ENCODE data around the gene RNF220.

RNF220 gene

DNA sequence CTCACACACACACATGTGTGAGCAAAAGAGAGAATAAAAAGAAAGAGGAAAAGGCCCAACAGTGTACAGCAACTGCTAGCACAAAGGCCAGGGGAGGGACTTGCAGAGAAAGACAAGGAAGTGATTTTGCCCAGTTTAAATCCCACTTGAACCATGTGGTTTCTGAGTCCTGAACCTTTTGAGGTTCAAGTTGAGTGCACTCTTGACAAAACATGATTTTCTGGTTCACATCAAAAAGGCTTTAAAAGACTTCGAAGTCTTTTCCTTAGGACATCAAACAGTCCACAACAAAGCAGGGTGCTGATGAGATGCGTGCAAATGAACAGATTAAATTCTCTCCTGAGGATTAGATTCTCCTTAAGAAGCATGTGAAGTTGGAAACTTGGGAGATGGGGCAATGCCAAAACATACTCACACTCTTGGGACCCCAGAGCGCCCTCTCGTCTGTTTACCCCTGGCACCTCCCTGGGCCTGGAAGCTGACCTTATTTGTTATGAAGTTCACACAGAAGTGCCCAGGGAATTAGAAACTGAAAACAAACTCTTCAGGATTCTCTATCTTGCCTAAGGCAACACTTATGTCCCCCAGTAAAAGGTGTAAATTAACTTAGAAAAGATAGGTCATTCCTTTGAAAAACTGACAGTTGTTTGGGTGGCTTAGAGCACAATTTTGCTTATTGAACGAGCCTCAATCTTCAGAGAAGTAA, 31.5 kb downstream of the RNF220 start:
- DNase-seq: no peak

DNA sequence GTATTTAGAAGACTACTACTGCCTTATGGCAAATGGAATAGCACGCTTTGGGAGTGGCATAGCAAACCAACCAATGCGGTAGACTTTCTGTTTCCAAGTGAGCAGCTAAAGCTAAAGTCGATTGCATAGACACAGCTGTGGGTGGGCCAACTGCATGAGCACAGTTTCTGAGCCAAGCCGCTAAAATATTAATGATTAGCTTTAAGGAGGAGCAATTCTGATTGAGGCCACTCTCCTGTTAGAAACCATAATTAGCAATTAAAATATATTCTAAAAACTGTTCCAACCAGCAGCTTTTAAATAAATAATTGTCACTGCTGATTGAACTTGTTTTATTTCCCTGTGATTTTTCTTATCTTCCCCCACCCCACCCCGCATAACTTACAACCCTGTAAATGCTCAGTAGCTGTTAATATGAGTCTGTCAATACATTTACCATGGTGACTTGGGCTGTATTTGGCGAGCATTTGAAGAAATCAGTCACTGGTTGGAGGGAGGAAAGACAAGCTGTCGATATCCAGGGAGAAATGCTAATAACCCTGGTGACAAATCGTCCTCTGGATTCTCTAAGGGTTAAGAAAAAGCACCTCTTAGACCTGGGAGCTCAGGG, 32.2 kb downstream of the RNF220 start:
- DNase-seq: no peak

DNA sequence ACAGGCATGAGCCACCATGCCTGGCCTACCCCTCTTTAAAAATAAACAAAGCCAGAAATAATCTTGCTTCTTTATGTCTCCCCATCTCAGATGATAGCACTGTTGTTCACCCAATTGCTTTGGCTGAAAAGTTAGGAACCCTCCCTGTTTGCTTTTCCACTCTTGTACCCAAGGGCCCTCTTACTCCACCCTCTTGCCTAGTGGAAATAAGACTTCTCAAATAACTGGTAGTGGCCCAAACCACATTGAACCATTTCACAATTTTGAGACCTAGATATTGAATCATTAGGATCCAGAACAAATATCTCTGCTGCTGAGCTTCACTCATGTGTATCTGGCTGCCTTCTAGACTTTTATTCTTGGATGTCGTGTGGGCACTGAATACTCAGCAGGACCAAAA, 37.7 kb downstream of the RNF220 start:
- no peak for DNase-seq

DNA sequence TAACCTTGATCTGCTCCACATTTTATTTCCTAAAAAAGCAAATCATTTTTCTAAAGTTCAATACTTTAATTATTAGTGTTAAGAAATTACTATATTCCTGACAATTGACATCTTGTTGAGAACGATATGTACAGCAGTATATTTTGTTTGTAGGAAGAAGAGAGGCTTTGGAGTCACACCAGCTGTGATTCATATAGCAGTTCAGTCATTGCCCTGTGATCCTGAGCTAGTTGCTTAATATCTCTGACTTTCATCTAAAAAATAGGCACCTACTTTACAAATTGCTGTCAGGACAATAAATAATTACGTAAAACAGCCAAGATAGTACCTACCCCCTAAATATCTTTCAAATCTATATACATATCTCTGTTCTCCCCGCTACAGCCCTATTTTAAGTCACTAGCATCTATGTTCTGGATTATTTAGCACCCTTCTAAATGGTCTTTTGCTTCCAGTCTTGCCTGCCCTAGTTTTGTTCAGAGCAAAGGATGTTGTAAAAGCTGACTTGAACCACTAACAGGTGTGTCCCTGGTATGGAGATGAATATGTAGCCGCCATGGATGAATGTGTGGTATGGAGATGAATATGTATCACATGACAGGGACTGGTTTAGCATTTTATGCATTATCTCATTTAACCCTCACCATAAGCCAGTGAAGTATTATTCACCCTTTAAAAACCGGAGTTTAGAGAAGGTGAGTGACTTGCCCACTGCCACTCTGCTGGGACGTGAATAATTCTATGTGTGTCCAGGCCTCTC, 42.2 kb downstream of the RNF220 start:
- DNase-seq: no peak

DNA sequence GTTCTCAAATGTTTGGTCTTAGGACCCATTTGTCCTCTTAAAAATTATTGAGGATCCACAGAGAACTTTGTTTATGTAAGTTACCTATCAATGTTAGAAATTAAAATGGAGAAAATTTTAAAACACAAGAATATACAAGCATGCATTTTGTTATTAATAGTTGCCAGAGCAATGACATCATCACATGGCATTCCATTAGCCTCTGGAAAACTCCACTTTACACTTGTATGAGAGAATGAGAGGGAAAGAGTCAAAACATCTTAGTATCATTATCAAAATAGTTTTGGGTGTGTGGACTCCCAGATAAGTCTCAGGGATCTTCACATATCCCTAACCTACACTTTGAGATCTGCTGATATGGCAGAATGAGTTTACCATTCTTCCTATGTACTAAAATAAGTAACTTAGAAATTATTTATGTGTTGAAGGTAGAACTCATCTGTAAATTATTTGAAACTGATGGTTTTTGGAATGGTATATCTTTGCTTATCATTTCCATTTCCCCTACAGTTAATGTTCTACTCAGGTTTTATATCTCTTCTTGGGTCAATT, 48.8 kb downstream of the RNF220 start:
- DNase-seq: no peak

DNA sequence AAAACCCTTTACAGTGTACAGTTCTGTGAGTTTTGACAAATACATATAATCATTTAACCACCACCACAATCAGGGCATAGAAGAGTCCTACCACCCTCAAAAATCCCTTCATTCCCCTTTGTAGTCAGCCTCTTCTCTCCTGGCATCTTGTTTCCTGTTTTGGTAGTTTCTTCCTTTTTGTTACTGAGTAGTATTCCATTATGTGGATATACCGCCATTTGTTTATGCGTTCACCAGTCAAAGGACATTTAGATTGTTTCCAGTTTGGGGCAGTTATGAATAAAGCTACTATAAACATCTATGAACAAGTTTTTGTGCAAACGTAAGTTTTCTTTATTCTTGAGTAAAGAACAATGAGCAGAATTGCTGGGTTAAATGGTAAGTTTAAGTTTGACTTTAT, 49.6 kb downstream of the RNF220 start:
- no peak for DNase-seq

DNA sequence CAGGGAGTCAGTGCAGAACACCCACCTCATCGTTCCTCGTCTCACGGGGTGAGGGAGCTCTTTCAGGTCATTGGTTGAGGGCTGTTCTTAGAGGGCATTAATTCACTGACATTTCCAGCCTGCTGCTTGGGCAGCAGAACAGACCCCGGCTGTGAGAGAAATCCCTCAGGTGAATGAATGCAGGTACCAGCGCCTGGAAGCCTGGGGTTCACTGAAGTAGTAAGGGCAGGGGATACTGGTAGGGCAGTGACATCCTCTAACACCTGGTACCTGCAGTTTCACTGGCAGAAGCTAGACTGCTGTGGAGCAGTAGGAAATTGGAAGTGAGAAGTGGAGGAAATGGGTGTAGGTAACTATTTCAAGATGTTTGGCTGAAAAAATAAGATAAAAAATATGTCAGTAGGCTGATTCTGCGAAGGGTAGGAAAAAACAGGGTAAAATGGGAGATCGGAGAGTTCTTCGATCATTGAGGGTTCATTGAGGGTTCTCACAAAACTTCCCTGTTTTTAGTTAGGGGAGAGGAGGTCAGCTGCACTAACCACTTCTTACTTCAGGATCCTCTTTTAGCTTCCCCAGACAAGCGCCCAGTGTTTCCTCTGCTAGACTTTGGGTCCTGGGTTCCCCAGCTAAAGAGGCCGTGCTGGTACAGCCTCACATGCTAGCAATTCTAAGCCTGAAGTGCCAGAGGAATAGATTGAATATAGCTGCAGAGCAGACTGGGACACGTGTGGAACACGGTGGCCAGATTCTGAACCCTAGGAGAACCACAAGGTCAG, 55.2 kb downstream of the RNF220 start:
- no peak for DNase-seq

DNA sequence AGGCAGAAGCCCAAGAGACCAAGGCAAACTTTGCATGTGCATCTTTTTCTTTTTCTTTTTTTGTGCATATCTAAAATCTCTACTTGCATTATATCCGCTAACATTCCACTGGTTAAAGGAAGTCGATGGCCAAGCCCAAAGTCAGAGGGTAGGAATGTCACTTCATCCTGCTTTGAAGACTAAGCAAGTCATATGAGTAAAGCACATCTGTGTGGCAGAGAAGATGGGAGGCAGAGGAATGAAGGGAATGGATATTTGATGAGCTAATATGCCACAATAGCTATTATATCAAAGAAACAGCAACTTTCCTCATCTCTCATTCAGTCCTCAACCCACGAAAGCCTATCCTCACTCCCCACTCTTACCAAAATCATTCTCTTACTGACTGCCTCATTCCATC, 59.3 kb downstream of the RNF220 start:
- no peak for DNase-seq

DNA sequence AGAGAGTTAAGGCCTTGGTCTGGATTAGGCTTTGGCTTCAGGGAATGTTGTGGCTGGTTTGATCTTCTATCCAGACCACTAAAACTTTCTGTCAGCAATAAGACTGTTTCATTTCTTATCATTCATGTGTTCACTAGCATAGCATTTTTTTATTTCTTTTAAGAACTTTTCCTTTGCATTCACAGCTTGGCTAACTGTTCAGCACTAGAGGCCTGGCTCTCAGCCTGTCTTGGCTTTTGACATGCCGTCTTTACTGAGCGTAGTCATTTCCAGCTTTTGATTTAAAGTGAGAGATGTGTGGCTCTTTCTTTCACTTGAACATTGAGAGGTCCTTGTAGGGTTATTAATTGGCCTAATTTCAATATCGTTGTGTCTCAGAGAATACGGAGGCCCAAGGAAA, 62.5 kb downstream of the RNF220 start:
- DNase-seq: no peak

DNA sequence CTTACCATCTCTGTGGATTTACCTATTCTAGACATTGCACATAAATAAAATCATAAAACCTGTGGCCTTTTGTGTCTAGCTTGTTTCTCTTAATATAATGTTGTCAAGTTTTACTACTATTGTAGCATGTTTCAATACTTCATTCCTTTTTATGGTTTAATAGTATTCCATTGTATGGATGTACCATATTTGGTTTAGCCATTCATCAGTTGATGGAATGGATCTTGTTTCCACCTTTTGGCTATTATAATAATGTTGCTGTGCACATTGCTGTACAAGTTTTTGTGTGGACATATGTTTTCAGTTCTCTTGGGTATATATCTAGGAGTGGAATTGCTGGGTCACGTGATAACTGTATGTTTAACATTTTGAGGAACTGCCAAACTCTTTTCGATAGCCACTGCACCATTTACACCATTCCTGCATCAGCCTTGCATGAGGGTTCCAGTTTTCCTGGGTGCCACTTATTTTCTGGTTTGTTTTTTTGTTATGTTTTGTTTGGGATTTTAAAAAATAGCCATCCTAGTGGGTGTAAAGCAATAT, 66.9 kb downstream of the RNF220 start:
- no peak for DNase-seq

DNA sequence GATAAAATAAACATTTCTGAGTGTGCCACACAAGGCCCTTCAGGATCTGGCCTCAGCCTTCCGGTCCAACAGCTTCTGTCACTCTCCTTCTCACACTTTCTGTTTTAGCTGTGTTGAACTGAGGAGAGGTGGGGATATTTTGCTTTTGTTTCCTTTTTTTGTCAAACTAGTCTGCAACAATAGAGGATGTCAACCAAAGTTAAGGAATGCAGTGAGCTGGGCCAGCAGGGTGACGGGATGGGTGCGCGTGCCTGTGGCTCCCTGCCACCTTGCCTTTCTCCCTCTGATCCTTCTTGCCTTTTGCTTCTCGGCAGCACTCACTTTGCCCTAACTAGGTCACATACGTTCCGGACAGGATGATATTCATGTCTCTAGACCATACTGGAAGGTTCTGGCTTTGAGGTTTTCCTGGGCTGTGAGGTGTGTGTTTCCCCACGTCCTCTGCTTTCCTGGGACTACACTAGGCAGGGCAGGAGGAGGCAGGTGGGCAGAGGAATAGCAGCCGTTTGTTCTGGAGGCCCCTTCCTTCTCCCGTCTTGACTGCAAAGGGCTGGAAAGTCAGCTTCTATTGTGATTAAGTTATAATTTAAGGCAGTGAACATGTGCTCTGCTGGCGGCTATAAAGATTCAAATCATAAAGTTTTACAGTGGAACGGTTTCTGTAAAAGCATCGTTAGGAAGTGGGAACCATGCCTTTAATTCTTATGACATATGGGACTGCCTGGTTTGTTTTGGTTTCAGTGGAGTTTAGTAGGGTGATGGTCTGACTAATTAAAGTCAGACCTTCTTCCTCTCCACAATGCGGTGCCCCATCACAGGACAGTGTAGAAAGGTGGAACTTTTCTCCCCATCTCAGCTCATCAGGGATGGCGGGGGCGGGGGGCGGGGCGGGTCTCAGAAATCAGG, 67.8 kb downstream of the RNF220 start:
- no peak for DNase-seq

DNA sequence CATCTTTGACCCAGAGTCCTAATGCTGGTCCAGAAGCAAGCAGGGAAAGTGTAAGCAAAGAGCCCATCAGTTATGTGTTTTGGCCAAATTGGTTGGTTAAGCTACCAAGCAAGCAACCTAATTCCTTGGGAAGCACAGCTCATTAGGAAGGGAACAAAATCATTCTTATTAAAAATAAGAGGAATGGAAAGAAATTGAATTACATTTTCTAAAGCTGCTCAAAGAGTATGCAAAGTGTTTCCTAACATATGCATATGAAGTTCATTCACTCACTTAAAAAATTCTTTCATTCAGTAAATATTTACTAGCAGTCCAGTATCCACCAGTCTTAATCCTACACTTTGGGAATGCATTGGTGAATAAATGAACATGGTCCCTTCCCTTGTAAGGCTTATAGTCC, 71.8 kb downstream of the RNF220 start:
- no peak for DNase-seq

DNA sequence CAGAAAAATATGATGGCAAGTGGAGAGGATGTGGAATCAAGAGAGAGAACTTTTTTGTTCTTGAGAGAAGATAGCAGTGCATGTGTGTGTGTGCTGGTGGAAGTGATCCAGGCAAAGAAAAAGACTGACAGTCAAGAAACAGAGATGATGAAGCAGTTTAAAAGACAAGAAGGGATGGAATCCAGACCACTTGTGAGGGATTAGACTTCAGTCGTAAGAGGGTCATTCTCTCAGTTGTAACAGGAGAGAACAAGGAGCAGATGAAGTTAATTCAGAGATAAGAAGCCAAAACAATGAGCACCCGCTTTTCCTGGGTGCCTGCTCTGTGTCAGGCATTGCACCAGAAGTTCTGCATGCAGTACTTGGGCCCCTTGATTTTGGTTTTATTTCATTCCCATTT, 76.6 kb downstream of the RNF220 start:
- no peak for DNase-seq

DNA sequence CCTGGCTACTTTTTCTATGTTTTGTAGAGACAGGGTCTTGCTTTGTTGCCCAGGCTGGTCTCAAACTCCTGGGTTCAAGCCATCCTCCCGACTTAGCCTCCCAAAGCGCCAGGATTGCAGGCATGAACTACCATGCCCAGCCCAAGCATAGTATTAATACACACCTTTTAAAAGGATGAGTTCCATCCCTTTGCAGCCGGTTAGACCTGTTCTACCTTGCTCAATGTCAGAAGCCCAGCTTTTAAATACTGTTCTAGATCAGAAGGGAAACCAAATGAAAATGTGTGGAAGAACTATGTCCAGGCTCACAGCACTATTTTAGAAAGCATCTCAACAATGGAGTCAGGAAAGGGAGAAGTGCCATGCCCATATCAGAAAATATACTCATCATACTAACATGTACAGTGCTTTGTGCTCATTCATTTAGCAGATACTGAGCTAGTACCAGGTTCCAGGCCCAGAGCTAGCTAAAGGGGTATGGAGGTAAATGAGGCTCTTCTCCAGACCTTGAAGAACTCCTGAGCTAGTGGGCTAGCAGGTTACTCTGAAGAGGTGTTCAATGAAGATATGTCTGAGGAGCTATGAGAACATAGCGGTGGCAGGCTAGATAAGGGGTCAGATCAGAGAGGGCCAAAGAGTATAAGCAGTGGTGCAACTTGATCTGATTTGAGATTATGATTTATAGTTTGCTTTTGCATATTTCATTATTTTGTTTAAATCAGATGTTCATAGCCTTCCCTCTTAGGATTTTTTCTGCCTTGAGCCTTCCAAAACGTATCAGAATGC, 78.2 kb downstream of the RNF220 start:
- no peak for DNase-seq

DNA sequence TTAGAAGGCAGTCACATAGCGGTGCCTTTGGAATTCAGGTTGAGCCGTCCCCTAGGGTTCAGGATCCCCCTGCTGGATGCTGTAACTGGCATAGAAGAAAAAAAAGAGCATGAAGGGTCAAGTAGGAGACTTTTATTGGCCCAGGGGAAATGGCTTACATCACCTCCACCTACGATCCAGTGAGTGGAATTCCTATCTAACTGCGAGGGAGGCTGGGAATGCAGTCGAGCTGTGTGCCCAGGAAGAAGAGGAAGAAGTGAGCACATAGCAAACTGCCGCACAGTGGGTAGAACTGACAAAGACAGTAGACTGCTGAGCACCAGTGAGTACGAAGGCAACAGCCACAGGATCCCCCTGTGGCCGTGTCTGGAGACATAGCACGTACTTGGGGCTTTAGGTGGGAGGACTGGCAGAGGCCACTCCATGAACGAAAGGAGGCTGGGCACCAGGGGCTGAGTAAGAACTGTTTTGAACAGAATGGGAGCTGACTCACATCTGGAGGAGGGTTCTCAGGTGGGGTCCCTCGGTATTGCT, 79.2 kb downstream of the RNF220 start:
- DNase-seq: no peak

DNA sequence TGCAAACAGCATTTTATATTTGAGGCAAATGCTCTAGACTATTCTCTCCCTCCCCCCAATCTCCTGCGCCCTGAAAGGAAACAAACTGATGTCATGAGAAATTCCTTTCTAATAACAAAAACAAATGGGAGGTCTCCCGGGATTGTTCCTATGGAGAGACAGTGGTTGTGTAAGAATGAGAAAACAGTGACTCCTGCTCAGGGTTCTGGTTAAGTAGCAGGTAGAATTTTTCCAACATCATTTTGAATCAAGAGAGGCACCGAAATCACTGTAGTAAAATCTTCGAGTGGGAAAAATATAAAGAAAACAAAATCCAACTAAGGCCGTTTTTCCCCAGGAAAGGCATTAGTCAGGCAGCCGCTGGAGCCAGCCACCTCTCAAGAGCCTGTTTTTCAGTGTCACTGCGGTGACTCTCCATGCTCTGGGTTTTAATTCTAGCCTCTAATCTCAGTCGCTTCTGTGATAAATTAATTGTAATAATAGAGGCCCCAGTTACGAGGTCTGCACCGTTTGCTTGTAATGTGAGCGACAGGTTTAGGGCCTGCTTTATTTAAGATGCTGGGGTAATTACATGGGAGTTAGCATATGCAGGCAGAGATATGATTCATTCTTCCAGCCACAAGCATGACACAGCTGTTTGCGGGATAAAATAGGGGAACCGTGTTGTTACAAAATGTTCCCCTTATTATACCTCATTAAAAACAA, 80.3 kb downstream of the RNF220 start:
- no peak for DNase-seq

DNA sequence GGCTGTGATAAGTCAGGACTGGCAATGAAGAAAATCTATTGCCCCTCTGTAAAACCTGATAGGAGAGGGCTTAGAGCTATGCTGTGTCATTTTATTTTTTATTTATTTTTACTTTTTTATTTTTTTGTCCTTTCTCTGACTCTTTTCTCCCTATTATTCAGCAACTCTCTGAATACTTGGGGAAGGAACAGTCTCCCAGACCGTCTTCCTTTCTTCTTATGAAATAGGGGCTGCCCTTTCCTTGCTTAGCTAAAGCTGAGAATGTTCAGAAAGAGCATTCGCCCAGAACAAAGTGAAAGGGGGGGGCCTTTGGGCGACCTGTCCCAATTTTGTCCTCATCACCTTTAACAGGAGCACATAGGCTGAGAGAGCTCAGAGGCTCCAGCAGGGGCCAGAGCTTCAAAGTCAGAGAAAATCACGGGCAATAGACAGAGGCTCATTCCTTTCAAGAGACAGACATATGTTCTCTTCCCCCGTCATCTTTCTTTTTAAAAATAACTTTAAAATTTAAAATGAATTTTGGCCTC, 80.9 kb downstream of the RNF220 start:
- DNase-seq: no peak

DNA sequence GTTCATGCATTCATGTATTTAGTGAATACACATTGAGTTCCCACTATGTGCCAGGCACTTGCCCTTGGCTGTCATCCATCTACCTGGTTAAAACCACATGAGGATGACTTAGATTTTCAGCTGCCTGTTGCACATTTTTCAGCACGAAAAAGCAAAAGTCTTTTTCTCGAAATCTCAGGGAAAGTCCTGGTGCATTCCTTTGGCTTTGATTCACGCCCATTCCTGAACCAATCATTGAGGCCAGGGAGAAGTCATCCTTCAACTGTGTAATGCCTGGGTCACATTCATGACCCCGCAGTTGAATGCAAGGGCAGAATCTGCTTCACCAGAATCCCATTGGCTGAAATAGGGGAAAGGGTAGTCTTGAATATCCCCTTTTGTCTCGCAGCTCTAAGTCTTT, 84.4 kb downstream of the RNF220 start:
- no peak for DNase-seq

DNA sequence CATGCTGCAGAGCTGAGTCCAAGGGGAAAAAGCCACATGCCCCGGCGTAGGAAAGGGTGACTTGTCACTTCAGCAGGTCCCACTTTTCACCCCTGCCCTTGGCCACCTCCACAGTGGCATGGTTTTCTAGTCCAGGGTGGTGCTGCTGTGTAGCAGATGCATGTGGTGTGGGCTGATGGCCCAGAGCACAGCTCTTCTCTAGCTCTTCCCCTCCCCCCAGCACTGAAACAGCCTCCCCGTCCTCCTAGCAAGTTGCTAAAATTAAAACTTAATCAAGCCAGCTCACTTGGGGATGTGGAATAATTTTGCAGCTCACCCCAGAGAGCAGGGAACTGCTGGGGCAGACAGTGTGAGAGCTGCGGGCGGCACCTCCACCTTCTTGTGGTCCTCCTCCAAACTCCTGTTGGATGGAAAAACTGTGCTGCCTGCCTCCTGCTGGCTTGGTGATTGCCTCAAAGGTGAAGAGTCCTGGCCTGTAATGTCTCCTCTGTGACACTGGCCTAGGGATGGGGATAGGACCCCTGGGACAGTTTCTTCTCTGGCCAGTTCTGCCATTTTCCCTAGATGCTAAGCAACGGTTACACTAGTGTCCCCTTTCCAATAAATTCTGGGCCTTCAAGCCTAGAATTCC, 91.6 kb downstream of the RNF220 start:
- no peak for DNase-seq
